ENCODE data around the gene LURAP1L. TPM values are rescaled to one million over a fixed set of nuclear protein-coding genes. Genes with fewer than 3 reads are reported as not detected.
A peak's percentile ranks its signal among the peaks of the same experiment; 100 is the strongest.

Gene LURAP1L
- total RNA-seq, 4 donors from 2014 or later = 2.3 to 4.7 (median 3.2) TPM

- peak overlapping the region; percentile 61 to 80 (median 74) for H3K27ac ChIP-seq
- intact Hi-C loops (cut with DNase I) = no loop called here
- DNase-seq = peak in 1 of 2 donors; percentile 82
- peak overlapping the region; percentile 35 to 87 (median 61) for H3K4me3 ChIP-seq (replicated peaks in 1 of 3)
- no peaks in the 10 kb centered on the region for H3K9me3 ChIP-seq
- H3K27me3 ChIP-seq = no peaks in the 10 kb centered on the region
- peak in 3 of 6 experiments; percentile 44 to 49 (median 48) for TF ChIP-seq CTCF (IDR thresholded peaks at IDR 0.05)
- peak in 1 of 2 donors; percentile 37 for TF ChIP-seq POLR2A (IDR thresholded peaks at IDR 0.05)
- WGBS, 2 donors = 1 to 2% methylated on average over 19 to 29 of the region's 50 CpGs
- no peaks in the 10 kb centered on the region for H3K36me3 ChIP-seq
- H3K4me1 ChIP-seq = peaks cover 0 to 5% of the 10 kb centered on the region in 2 donors
These were observed 1.1 kb downstream of the LURAP1L start for GRCh38 chr9:12775679-12776512.

GRCh38 chr9:12776513-12777055 is 1.8 kb downstream of the LURAP1L start:
- WGBS, 2 donors = 16 to 25% methylated on average over 4 to 8 of the region's 8 CpGs

GRCh38 chr9:12777121-12778022 is 2.6 kb downstream of the LURAP1L start:
- 74% methylated on average over 7 of the region's 7 CpGs for WGBS, 2 donors
- H3K27me3 ChIP-seq = no peaks in the 10 kb centered on the region
- TF ChIP-seq CTCF (IDR thresholded peaks at IDR 0.05) (no peak), POLR2A (IDR thresholded peaks at IDR 0.05) (no peak)
- H3K9me3 ChIP-seq = no peaks in the 10 kb centered on the region
- H3K4me1 ChIP-seq = peaks cover 0 to 5% of the 10 kb centered on the region in 2 donors
- no peaks in the 10 kb centered on the region for H3K36me3 ChIP-seq
- DNase-seq = no peak
- intact Hi-C loops (cut with DNase I) = no loop called here
- H3K27ac ChIP-seq = peak overlapping the region in 2 of 3 donors; percentile 74 to 80
- H3K4me3 ChIP-seq (replicated peaks in 1 of 3) = no peak overlapping the region

More at GRCh38 chr9:12776513-12777055, 1.8 kb downstream of the LURAP1L start:
- no peaks in the 10 kb centered on the region for H3K36me3 ChIP-seq
- no peaks in the 10 kb centered on the region for H3K27me3 ChIP-seq
- H3K4me1 ChIP-seq = peaks cover 0 to 5% of the 10 kb centered on the region in 2 donors
- peak in 1 of 2 donors; percentile 75 for DNase-seq
- TF ChIP-seq POLR2A (IDR thresholded peaks at IDR 0.05) (no peak), CTCF (IDR thresholded peaks at IDR 0.05) (peak in 1 of 6 experiments; percentile 19)
- H3K4me3 ChIP-seq (replicated peaks in 1 of 3) = peak overlapping the region in 2 of 3 donors; percentile 61 to 87
- no peaks in the 10 kb centered on the region for H3K9me3 ChIP-seq
- peak overlapping the region; percentile 20 to 80 (median 74) for H3K27ac ChIP-seq
- intact Hi-C loops (cut with DNase I) = no loop called here

GRCh38 chr9:12778389-12778788 is 3.6 kb downstream of the LURAP1L start:
- 91 to 94% methylated on average over 3 of the region's 3 CpGs for WGBS, 2 donors
- Histone ChIP-seq H3K4me3 (replicated peaks in 1 of 3) (no peak overlapping the region), H3K4me1 (peaks cover 0 to 5% of the 10 kb centered on the region in 2 donors), H3K27ac (no peak overlapping the region), H3K9me3 (no peaks in the 10 kb centered on the region), H3K36me3 (no peaks in the 10 kb centered on the region), H3K27me3 (no peaks in the 10 kb centered on the region)
- no peak for DNase-seq
- TF ChIP-seq POLR2A (IDR thresholded peaks at IDR 0.05) (no peak), CTCF (IDR thresholded peaks at IDR 0.05) (no peak)
- intact Hi-C loops (cut with DNase I) = no loop called here

Data from thyroid gland (tissue), 4 donors.